Fibroblast of skin of left biceps (primary cell): ENCODE data around the gene ZSCAN9.

Experiments used
- DNase-seq, 2 experiments: peaks; one replicate each; pipeline ENCODE4 v3.0.0-alpha.2; 2013; ENCODE audit warnings: low read depth in 2 of 2

Gene ZSCAN9

DNA sequence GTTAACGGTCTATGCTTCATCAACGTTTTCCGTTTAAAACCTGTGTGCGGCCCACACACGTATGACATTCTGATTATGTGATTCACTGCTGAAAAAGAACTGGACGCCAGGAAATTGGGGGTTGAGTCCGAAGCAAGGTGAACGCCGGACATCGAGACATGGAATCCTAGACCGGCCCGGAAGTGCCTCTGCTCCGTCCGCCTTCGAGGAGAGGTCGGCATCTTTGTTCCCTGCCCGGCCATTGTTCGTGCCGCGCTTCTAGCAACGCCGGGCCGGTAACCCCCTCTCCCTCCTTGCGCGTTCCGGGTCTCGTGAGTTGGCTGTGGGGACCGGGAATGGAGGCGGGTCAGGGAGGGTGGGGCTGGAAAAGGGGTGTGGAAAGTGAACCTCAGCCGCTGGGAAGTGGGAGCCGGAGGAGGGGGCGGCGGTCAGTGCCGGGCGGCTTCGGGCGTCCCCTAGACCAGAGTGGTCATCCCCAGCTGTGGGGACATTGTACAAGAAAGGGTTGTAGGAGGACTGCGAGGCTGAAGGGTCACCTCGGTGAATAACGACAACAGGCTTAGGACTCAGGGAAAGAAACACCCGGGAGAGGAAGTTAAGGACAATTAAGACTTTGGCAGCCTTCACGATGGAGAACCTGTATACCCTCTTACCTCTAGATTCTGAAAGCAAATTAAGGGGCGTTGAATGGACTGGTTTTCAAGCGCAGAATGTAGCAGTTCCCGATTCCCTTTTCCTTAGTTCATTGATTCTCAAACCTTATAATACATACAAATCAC lies at the start of gene ZSCAN9:
ZSCAN9 (plus strand) TSS at position 220 of the 779 bp plus-strand sequence. CDS start 1,810 bp downstream, outside the sequence.
- peak; percentile 50 to 51 for DNase-seq

GRCh38 chr6:28176373-28176772 lies 48.7 kb upstream of the ZSCAN9 start:
- DNase-seq, result no peak

DNA sequence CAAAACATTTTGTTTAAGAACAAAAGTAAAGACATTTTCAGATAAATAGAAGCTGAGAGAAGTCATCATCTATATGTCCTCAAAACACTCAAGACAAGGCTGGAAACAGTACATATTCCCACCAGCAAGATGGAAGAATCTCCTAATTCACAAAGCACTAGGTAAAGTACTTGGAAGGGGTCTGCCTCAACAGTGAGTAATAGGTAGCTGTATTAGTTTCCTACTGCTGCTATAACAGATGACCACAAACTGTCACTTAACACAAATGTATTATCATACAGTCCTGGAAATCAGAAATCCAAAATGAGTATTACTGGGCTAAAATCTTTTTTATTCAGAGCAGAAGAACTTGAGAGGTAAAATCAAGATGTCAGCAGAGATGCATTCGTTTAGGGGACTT lies 42.8 kb upstream of the ZSCAN9 start:
- no peak for DNase-seq

- no peak for DNase-seq
Measured at GRCh38 chr6:28188111-28188979, 36.7 kb upstream of the ZSCAN9 start.

- DNase-seq, result no peak
Measured at GRCh38 chr6:28200020-28200419, 25.1 kb upstream of the ZSCAN9 start.

DNA sequence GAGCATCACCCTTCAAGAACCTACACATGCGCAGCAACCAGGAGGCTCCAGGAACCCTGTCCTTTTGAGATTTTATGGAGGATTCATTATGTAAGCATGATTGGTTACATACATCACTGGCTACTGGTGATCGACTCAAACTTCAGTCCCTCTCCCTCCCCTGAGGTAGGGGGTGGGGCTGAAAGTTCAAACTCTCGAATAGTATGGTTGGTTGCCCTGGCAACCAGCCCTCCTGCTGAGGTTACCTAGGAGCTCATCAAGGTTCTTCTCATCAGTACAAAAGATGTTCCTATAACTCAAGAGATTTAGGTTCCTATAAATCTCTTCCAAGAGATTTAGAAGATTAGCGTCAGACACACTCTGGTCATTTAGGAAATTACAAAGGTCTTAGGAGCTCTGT lies 21.9 kb upstream of the ZSCAN9 start:
- no peak for DNase-seq

DNA sequence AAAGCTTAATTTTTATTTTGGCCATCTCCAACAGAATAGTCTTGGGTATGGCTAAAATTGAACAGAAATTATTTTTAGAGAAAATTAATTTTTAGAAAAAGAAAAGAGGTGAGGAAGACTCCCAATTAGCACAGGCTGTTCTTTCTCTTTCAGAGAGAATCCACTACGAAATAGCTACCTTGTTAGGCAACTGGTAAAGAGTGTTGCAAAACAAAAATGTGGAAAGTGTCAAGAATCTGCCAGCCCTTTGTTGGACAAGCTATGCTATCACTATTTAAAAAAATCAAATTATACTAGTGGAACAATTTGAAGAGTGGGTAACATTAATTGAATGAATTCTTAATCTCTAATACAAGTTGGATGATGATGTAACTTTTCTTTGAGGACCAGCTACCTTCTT lies 19.2 kb upstream of the ZSCAN9 start:
- no peak for DNase-seq

DNA sequence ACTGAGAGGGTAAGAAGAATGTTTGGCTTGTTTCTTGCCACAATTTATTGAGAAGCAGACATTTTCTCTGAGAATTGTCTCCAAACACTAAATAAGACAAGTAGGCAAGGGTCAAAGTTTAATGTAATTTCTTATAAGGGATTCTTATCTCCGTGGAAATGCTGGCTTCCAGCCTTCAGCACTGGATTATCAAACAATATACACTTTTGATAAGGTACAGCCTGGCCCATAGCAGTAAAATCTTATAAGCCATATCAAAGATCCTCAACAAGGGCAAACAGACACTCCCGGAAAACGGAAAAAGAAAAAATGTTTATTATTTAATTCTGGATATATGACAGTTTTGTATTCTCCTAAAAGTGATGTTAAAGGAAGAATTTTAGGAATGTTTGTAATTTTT lies 18.5 kb upstream of the ZSCAN9 start:
- no peak for DNase-seq

DNA sequence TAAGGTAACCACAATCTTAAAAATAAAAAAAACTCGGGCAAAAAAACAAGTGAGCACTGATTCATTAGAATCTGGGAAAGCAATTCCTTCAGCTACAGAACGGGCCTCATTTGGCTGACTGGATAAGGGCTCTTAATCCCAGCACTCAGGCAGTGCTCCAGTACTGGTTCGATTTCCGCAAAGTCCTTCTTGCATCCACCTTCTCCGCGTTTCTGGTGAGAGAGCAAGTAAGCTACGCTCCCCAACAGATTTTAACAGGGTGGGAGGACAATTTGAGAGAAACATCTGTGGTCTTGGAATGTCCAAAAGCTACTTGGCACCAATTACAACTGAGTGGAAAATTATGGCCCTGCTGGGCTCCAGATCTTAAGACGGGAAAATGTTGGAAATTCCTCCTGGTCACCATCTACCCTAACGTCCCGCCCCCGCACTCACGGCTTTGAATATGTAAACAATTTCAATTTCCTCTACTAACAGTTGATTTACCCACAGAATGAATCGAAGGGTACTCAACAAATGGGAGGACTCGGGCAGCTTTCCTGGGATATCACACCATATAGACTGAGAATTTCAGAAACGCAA lies 18.1 kb upstream of the ZSCAN9 start:
- DNase-seq, result no peak

GRCh38 chr6:28207510-28208110 lies 17.5 kb upstream of the ZSCAN9 start:
- no peak for DNase-seq

DNA sequence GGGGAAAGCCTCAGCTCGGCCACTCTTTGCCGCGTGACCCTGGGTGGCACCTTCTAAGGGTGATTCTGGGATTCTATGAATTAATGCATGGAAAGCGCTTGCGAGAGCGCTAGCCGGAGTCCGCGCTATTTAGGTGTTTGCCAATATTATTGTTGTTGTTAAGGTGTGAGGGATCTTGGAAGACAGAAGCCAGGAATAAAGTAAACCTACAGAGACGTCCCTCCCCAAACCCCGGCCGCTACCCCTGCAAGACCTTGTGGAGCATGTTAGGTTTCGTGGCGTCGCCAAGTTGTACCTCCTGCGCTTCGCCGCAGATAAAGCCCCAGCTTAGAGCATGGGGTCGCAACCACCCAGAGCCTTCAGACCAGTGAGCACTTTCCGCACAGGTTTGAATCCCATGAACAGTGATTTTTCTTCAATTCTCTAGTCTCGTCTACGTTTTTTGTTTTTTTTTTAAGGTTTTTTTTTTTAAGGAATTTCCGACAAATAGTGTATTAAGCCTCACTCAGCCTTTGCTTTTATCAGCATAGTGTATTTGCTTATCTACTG lies 16.9 kb upstream of the ZSCAN9 start:
- no peak for DNase-seq

- no peak for DNase-seq
Measured at GRCh38 chr6:28209753-28210535, 15.1 kb upstream of the ZSCAN9 start.

GRCh38 chr6:28211840-28212509 lies 13.1 kb upstream of the ZSCAN9 start:
- DNase-seq, result no peak

GRCh38 chr6:28212510-28213212 lies 12.4 kb upstream of the ZSCAN9 start:
- peak; percentile 37 to 41 for DNase-seq

- no peak for DNase-seq
Measured at GRCh38 chr6:28213213-28213523, 11.9 kb upstream of the ZSCAN9 start.

DNA sequence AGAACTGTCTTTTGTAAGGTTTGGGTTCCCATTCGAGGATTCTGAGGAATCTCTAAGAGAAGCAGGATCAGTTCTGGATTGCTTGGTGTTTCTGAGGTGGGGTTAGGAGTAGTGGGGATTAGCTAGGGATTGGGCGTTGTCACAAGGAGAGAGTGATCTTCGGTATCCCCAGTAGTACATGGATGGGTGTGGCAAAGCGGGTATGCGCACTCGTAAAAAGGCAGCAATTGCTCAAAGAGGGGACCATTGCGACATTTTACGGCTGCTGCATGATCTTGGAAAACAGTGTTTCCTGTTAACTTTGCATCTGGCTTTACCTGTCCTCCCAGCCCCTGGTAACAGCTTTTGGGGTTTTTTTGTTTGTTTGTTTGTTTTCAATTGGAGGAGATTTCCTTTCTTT lies 9.7 kb upstream of the ZSCAN9 start:
- DNase-seq, result no peak

- DNase-seq, result no peak
Measured at GRCh38 chr6:28217890-28218289, 7.2 kb upstream of the ZSCAN9 start.

GRCh38 chr6:28218312-28219248 lies 6.5 kb upstream of the ZSCAN9 start:
- peak in 1 of 2 experiments; percentile 18 for DNase-seq
